ENCODE measurements around the gene DLG1. TPM values are rescaled to one million over a fixed set of nuclear protein-coding genes. Genes with fewer than 3 reads are reported as not detected.
A peak's percentile ranks its signal among the peaks of the same experiment; 100 is the strongest.

The DLG1 gene
- 47.3 and 49.6 TPM in 2 replicates for total RNA-seq (ENCODE audit: low replicate concordance)

- TF ChIP-seq, protein P1, sequence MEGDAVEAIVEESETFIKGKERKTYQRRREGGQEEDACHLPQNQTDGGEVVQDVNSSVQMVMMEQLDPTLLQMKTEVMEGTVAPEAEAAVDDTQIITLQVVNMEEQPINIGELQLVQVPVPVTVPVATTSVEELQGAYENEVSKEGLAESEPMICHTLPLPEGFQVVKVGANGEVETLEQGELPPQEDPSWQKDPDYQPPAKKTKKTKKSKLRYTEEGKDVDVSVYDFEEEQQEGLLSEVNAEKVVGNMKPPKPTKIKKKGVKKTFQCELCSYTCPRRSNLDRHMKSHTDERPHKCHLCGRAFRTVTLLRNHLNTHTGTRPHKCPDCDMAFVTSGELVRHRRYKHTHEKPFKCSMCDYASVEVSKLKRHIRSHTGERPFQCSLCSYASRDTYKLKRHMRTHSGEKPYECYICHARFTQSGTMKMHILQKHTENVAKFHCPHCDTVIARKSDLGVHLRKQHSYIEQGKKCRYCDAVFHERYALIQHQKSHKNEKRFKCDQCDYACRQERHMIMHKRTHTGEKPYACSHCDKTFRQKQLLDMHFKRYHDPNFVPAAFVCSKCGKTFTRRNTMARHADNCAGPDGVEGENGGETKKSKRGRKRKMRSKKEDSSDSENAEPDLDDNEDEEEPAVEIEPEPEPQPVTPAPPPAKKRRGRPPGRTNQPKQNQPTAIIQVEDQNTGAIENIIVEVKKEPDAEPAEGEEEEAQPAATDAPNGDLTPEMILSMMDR (IDR thresholded peaks at IDR 0.05; ENCODE audit: insufficient read depth, low read length) = no peak
- peak within 1 kb of the TSS; percentile 90 for H3K4me3 ChIP-seq (ENCODE audit: low read depth, low read length)
- DNase-seq (ENCODE audit: low read depth) = peak; percentile 91
Observed at GRCh38 chr3:197298341-197298944, at the start of gene DLG1. DLG1 (minus strand) TSS chr3:197298612; CDS start chr3:197297204, 1,408 bp downstream.

- TF ChIP-seq, protein P1 (IDR thresholded peaks at IDR 0.05; ENCODE audit: insufficient read depth, low read length) = no peak
- no peak overlapping the region for H3K4me3 ChIP-seq (ENCODE audit: low read depth, low read length)
Observed at GRCh38 chr3:197348014-197348413, 49.6 kb upstream of the DLG1 start.

GRCh38 chr3:197345390-197345789, 47.0 kb upstream of the DLG1 start:
- TF ChIP-seq, protein P1 (IDR thresholded peaks at IDR 0.05; ENCODE audit: insufficient read depth, low read length) = no peak
- DNase-seq (ENCODE audit: low read depth) = no peak
- H3K4me3 ChIP-seq (ENCODE audit: low read depth, low read length) = no peak overlapping the region

More at GRCh38 chr3:197348014-197348413, 49.6 kb upstream of the DLG1 start:
- DNase-seq (ENCODE audit: low read depth) = no peak

DNA sequence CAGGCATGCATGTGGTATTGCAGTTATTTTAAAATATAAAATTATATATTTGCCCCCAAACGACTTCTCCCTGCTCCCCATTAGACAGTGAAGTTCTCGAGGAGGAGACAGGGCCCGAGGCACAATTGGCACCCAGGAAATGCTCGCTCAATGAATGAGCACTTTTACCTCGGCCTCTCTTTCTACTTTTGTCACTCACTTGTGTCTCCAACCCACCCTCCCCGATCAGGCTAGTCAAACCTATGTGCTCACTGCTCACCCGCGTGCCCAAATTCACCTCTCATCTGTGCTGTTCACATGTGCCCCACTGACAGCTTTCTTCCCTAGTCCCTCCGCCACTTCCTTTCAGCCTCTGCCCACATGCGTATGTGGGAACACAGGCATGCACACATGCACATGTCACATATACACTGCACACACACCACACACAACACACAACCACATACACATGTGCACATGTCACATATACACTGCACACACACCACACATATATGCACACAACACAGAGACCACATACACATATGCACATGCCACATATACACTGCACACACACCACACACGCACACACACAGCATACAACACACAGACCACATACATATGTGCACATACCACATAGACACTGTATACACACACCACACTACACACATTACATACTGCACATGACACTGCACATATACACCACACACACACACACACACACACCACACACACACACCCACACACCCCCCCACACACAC, 46.3 kb upstream of the DLG1 start:
- no peak overlapping the region for H3K4me3 ChIP-seq (ENCODE audit: low read depth, low read length)
- no peak for DNase-seq (ENCODE audit: low read depth)
- TF ChIP-seq, protein P1 (IDR thresholded peaks at IDR 0.05; ENCODE audit: insufficient read depth, low read length) = no peak

- DNase-seq (ENCODE audit: low read depth) = peak; percentile 29
- TF ChIP-seq, protein P1 (IDR thresholded peaks at IDR 0.05; ENCODE audit: insufficient read depth, low read length) = no peak
- no peak overlapping the region for H3K4me3 ChIP-seq (ENCODE audit: low read depth, low read length)
Observed at GRCh38 chr3:197343656-197344408, 45.4 kb upstream of the DLG1 start.

DNA sequence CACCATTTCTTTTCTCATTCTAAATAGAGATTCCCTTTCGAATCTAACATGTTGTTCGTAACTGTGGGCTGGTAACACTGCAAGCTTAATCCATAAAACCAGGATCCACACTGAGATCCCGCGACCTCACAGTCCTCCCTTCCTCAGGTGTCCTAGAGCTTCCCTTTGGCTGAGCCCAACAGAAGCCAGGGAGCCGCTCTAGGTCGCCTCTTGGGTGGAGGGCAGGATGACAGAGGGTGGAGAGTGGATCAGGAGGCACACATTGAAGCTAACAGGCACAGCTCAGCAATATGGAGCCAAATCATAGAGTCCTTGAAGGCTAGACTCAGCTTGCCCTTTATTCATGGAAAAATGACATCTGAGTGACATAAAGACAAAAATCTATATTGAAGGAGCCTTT, 44.7 kb upstream of the DLG1 start:
- no peak overlapping the region for H3K4me3 ChIP-seq (ENCODE audit: low read depth, low read length)
- TF ChIP-seq, protein P1 (IDR thresholded peaks at IDR 0.05; ENCODE audit: insufficient read depth, low read length) = no peak
- DNase-seq (ENCODE audit: low read depth) = no peak
